Fibroblast of lung (primary cell): Measurements from ENCODE around the gene OR10R2. TPM values are rescaled to one million over a fixed set of nuclear protein-coding genes. Genes with fewer than 3 reads are reported as not detected.

Source experiments
- DNase-seq, 2 donors: peaks; one replicate each; pipeline versions ENCODE4 v3.0.0 to v3.0.0-alpha.2; 2010; ENCODE audit warnings: low read depth in 2 of 2
- H2AFZ ChIP-seq: 2 replicates; pipeline ENCODE4 v1.5.1; 2012; ENCODE audit warnings: low read length, control low read depth, inconsistent platforms
- H3K27ac ChIP-seq: 2 replicates; pipeline ENCODE4 v1.5.1; 2011; ENCODE audit warnings: low read length, control low read depth; ENCODE audit not compliant: insufficient read depth
- H3K27me3 ChIP-seq: 2 replicates; pipeline ENCODE4 v1.5.1; 2011; ENCODE audit warnings: mild to moderate bottlenecking, low read length; ENCODE audit not compliant: control insufficient read depth, insufficient read depth
- H3K36me3 ChIP-seq: 2 replicates; pipeline ENCODE4 v1.5.1; 2011; ENCODE audit warnings: low read length; ENCODE audit not compliant: control insufficient read depth, insufficient read depth
- H3K4me1 ChIP-seq: 2 replicates; pipeline ENCODE4 v1.5.1; 2011; ENCODE audit warnings: low read length; ENCODE audit not compliant: control insufficient read depth, insufficient read depth; ENCODE audit errors: extremely low read depth
- H3K4me2 ChIP-seq: 2 replicates; pipeline ENCODE4 v1.5.1; 2011; ENCODE audit warnings: low read length, control low read depth; ENCODE audit not compliant: insufficient read depth; ENCODE audit errors: extremely low read depth
- H3K4me3 ChIP-seq, 4 experiments: fragments of 200-600 bp in 1 of 4; sonication (generic) in 1 of 4; replicated peaks in 1 of 4; 2 replicates each; pipeline ENCODE4 v1.5.1; 2011 to 2016; ENCODE audit warnings: low read length in 4 of 4, low read depth in 3 of 4, mild to moderate bottlenecking in 3 of 4, control low read depth in 2 of 4, inconsistent platforms in 1 of 4, mixed read lengths in 1 of 4; ENCODE audit not compliant: insufficient read depth in 1 of 4; ENCODE audit errors: control extremely low read depth in 1 of 4
- H3K79me2 ChIP-seq: 2 replicates; pipeline ENCODE4 v1.5.1; 2012; ENCODE audit warnings: mild to moderate bottlenecking, low read length, inconsistent platforms; ENCODE audit not compliant: control insufficient read depth, insufficient read depth
- H3K9ac ChIP-seq: 2 replicates; pipeline ENCODE4 v1.5.1; 2011; ENCODE audit warnings: mild to moderate bottlenecking, low read length, control low read depth; ENCODE audit not compliant: insufficient read depth
- H3K9me3 ChIP-seq: 2 replicates; pipeline ENCODE4 v1.5.1; 2012; ENCODE audit warnings: low read depth, low read length; ENCODE audit not compliant: control insufficient read depth, insufficient read depth
- H4K20me1 ChIP-seq: 2 replicates; pipeline ENCODE4 v1.5.1; 2011; ENCODE audit warnings: low read length; ENCODE audit not compliant: control insufficient read depth, insufficient read depth; ENCODE audit errors: extremely low read depth
- CTCF ChIP-seq, 2 donors: IDR thresholded peaks in 1 of 2; conservative IDR thresholded peaks in 1 of 2; 1 replicate in 1 of 2; 2 replicates in 1 of 2; pipeline ENCODE4 v1.5.1; 2011 to 2012; ENCODE audit warnings: low read length in 2 of 2, control low read depth in 1 of 2, inconsistent platforms in 1 of 2, low read depth in 1 of 2, mild to moderate bottlenecking in 1 of 2
- EZH2 ChIP-seq: IDR thresholded peaks from 2 replicates; pipeline ENCODE4 v1.5.1; 2012; ENCODE audit warnings: low read length, control low read depth, mild to moderate bottlenecking; ENCODE audit errors: missing control alignments
- polyA plus RNA-seq, 2 donors: library from polyadenylated mRNA; depleted of rRNA in 1 of 2; stranded (reverse) in 1 of 2; unstranded in 1 of 2; fragments of >200 nt; gene quantifications; 2 replicates each; pipeline ENCODE4 v1.2.1, GENCODE V29; 2011 to 2012; ENCODE audit warnings: missing spikeins in 1 of 2
- total RNA-seq: library from RNA; depleted of rRNA; stranded (reverse); fragments of >200 nt; gene quantifications from 2 replicates; pipeline ENCODE4 v1.2.1, GENCODE V29; 2014

Gene OR10R2
- total and polyA plus RNA-seq, 2 donors (not counting 1 experiment from before 2014, with no cell fraction given), result not detected

GRCh38 chr1:158527190-158527815 lies 55.3 kb downstream of the OR10R2 start:
- no peaks in the 10 kb centered on the region for H3K36me3 ChIP-seq
- no peaks in the 10 kb centered on the region for H4K20me1 ChIP-seq
- no peak overlapping the region for H3K27ac ChIP-seq
- no peak overlapping the region for H3K4me3 ChIP-seq
- no peak overlapping the region for H3K9ac ChIP-seq
- H3K9me3 ChIP-seq, result no peaks in the 10 kb centered on the region
- no peak overlapping the region for H2AFZ ChIP-seq
- peak; percentile 17 to 61 for DNase-seq
- H3K4me1 ChIP-seq, result no peaks in the 10 kb centered on the region
- TF ChIP-seq EZH2 (no peak), CTCF (conservative IDR thresholded peaks at IDR 0.05 in 1 of 2, IDR thresholded peaks at IDR 0.05 in 1 of 2; ENCODE audit: low read depth in 1 of 2, low read length in 2 of 2) (peak; percentile 66)
- no peaks in the 10 kb centered on the region for H3K79me2 ChIP-seq
- no peak overlapping the region for H3K4me2 ChIP-seq
- no peaks in the 10 kb centered on the region for H3K27me3 ChIP-seq

Other genes starting within 250 kb of the OR10R2 start
- gene CD1A, start 217.8 kb upstream of the OR10R2 start, total RNA-seq, result not detected in 2 replicates
- gene CD1A, start 217.8 kb upstream of the OR10R2 start, polyA plus RNA-seq, result not detected in 2 replicates
- gene CD1C, start 182.3 kb upstream of the OR10R2 start, total RNA-seq, result not detected in 2 replicates
- not detected in 2 replicates for gene CD1C, start 182.3 kb upstream of the OR10R2 start, polyA plus RNA-seq
- gene CD1B, start 140.7 kb upstream of the OR10R2 start, total RNA-seq, result not detected in 2 replicates
- not detected in 2 replicates for gene CD1B, start 140.7 kb upstream of the OR10R2 start, polyA plus RNA-seq
- not detected in 2 replicates for gene CD1E, start 118.3 kb upstream of the OR10R2 start, total RNA-seq
- gene CD1E, start 118.3 kb upstream of the OR10R2 start, polyA plus RNA-seq, result not detected in 2 replicates
- gene OR10T2, start 72.8 kb upstream of the OR10R2 start, total RNA-seq, result not detected in 2 replicates
- gene OR10T2, start 72.8 kb upstream of the OR10R2 start, polyA plus RNA-seq, result not detected in 2 replicates
- gene OR10K2, start 46.0 kb upstream of the OR10R2 start, total RNA-seq, result not detected in 2 replicates
- gene OR10K2, start 46.0 kb upstream of the OR10R2 start, polyA plus RNA-seq, result not detected in 2 replicates
- not detected in 2 replicates for gene OR10K1, start 10.4 kb upstream of the OR10R2 start, total RNA-seq
- not detected in 2 replicates for gene OR10K1, start 10.4 kb upstream of the OR10R2 start, polyA plus RNA-seq
- gene OR6Y1, start 82.2 kb downstream of the OR10R2 start, total RNA-seq, result not detected in 2 replicates
- gene OR6Y1, start 82.2 kb downstream of the OR10R2 start, polyA plus RNA-seq, result not detected in 2 replicates
- not detected in 2 replicates for gene OR6P1, start 98.4 kb downstream of the OR10R2 start, total RNA-seq
- not detected in 2 replicates for gene OR6P1, start 98.4 kb downstream of the OR10R2 start, polyA plus RNA-seq
- not detected in 2 replicates for gene OR10X1, start 107.7 kb downstream of the OR10R2 start, total RNA-seq
- not detected in 2 replicates for gene OR10X1, start 107.7 kb downstream of the OR10R2 start, polyA plus RNA-seq
- gene OR10Z1, start 133.0 kb downstream of the OR10R2 start, total RNA-seq, result under 0.01 TPM in 1 of 2 replicates, not detected in the other
- gene OR10Z1, start 133.0 kb downstream of the OR10R2 start, polyA plus RNA-seq, result not detected in 2 replicates
- under 0.01 and 0.17 TPM in 2 replicates for gene SPTA1, start 214.5 kb downstream of the OR10R2 start, total RNA-seq
- 0.07 TPM in 1 of 2 replicates, not detected in the other for gene SPTA1, start 214.5 kb downstream of the OR10R2 start, polyA plus RNA-seq
- not detected in 2 replicates for gene OR6K2, start 228.4 kb downstream of the OR10R2 start, total RNA-seq
- not detected in 2 replicates for gene OR6K2, start 228.4 kb downstream of the OR10R2 start, polyA plus RNA-seq
- not detected in 2 replicates for gene OR6K3, start 248.5 kb downstream of the OR10R2 start, total RNA-seq
- not detected in 2 replicates for gene OR6K3, start 248.5 kb downstream of the OR10R2 start, polyA plus RNA-seq